GM23248 (cell line): ENCODE data around the gene SLC22A1. TPM values are rescaled to one million over a fixed set of nuclear protein-coding genes. Genes with fewer than 3 reads are reported as not detected.
A peak's percentile ranks its signal among the peaks of the same experiment; 100 is the strongest.
"Not testable (repeated sequence)": the region's sequence is repeated elsewhere in the genome, so short reads cannot be mapped to it uniquely, and the experiment has no call there.

Experiments
- DNase-seq: peaks from one replicate; pipeline ENCODE4 v3.0.0-alpha.2; 2015
- H2AFZ ChIP-seq: fragments of 200-600 bp; sonication (generic); 2 replicates; pipeline ENCODE4 v1.6.1; 2016; ENCODE audit warnings: antibody characterized with exemption
- H3F3A ChIP-seq: fragments of 200-600 bp; sonication (generic); 2 replicates; pipeline ENCODE4 v1.6.1; 2016; ENCODE audit warnings: mild to moderate bottlenecking, antibody characterized with exemption, mixed run types; ENCODE audit not compliant: insufficient read depth
- H3K27ac ChIP-seq: fragments of 200-600 bp; sonication (generic); 2 replicates; pipeline ENCODE4 v1.5.1; 2016; ENCODE audit warnings: mild to moderate bottlenecking
- H3K27me3 ChIP-seq: fragments of 200-600 bp; sonication (generic); replicated peaks from 2 replicates; pipeline ENCODE4 v1.6.1; 2016; ENCODE audit warnings: mild to moderate bottlenecking; ENCODE audit not compliant: insufficient read depth
- H3K36me3 ChIP-seq: fragments of 200-600 bp; sonication (generic); 2 replicates; pipeline ENCODE4 v1.6.1; 2016; ENCODE audit warnings: low read depth, mild to moderate bottlenecking
- H3K4me1 ChIP-seq: fragments of 200-600 bp; sonication (generic); 2 replicates; pipeline ENCODE4 v1.6.1; 2016; ENCODE audit warnings: mild to moderate bottlenecking; ENCODE audit not compliant: insufficient read depth
- H3K4me2 ChIP-seq: fragments of 200-600 bp; sonication (generic); one replicate; pipeline ENCODE4 v1.6.1; 2016; ENCODE audit warnings: mild to moderate bottlenecking; ENCODE audit not compliant: unreplicated experiment
- H3K4me3 ChIP-seq: fragments of 200-600 bp; sonication (generic); 2 replicates; pipeline ENCODE4 v1.5.1; 2016; ENCODE audit warnings: mild to moderate bottlenecking
- H3K79me2 ChIP-seq: fragments of 200-600 bp; sonication (generic); 2 replicates; pipeline ENCODE4 v1.6.1; 2016; ENCODE audit warnings: mild to moderate bottlenecking; ENCODE audit not compliant: insufficient read depth
- H3K9ac ChIP-seq: fragments of 200-600 bp; sonication (generic); 2 replicates; pipeline ENCODE4 v1.6.1; 2016; ENCODE audit warnings: mild to moderate bottlenecking
- H3K9me2 ChIP-seq: fragments of 200-600 bp; sonication (generic); 2 replicates; pipeline ENCODE4 v1.6.1; 2016; ENCODE audit warnings: mixed run types, mild to moderate bottlenecking, moderate library complexity; ENCODE audit not compliant: insufficient read depth
- H3K9me3 ChIP-seq: fragments of 200-600 bp; sonication (generic); one replicate; pipeline ENCODE4 v1.6.1; 2017; ENCODE audit warnings: low read depth
- H4K20me1 ChIP-seq: fragments of 200-600 bp; sonication (generic); 2 replicates; pipeline ENCODE4 v1.6.0; 2016; ENCODE audit not compliant: insufficient read depth
- EZH2 ChIP-seq: fragments of 200-600 bp; sonication (generic); IDR thresholded peaks from 2 replicates; pipeline ENCODE4 v1.6.1; 2018; ENCODE audit warnings: antibody characterized with exemption, mild to moderate bottlenecking; ENCODE audit not compliant: insufficient read depth, poor library complexity, severe bottlenecking
- EZH2phosphoT487 ChIP-seq: fragments of 200-600 bp; sonication (generic); IDR thresholded peaks from 2 replicates; pipeline ENCODE4 v1.6.1; 2018; ENCODE audit warnings: antibody characterized with exemption, moderate library complexity, mild to moderate bottlenecking, low read depth; ENCODE audit not compliant: insufficient read depth
- WGBS, 2 experiments: methylation state at CpG; one replicate each; pipeline ENCODE4 v1.1.6; 2015 to 2017; ENCODE audit warnings: low lambda C conversion rate in 2 of 2, low coverage in 1 of 2; ENCODE audit errors: missing lambda C conversion rate in 2 of 2; 5-methylcytosine and 5-hydroxymethylcytosine counted together
- in situ Hi-C: fragments of 300-500 bp; cut with MboI; formaldehyde crosslinking; loops from 2 replicates; pipeline ENCODE4 v1.15.0; 2020
- polyA plus RNA-seq: library from polyadenylated mRNA; unstranded; fragments of >200 nt; fragmentation: Nextera tagmentation; extraction: Ambion mirVana; gene quantifications from 2 replicates; pipeline ENCODE4 v1.2.1, GENCODE V29; 2016
- total RNA-seq: library from RNA; depleted of rRNA; stranded (reverse); fragments of >200 nt; shearing (Covaris generic); gene quantifications from 2 replicates; pipeline ENCODE4 v1.2.3, GENCODE V29; 2014

The SLC22A1 gene
- total and polyA plus RNA-seq, 2 experiments from 2014 or later = not detected

DNA sequence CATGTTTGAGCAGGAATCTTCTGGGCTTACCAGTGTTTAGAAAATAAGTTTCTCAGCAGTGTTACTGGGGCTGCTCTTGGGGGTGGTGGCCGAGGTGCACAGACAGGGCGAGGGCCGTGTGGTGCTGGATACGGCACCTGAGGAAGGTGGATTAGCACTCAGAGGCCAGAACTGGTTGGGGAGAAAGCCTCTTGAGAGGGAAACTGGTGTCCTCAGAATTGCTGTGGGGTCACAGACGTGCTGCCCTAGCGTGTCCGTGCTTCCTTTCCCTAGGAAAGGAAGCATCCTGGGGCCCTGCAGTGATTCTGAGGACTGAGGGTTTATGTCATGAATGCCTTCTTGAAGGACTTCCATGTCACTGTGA lies 32.1 kb upstream of the SLC22A1 start:
- no peaks in the 10 kb centered on the region for H3K79me2 ChIP-seq
- H3K36me3 ChIP-seq = peaks cover 12% of the 10 kb centered on the region; the same call in 1 of the 2 replicates
- DNase-seq = no peak
- in situ Hi-C loops = no loop called here
- peaks cover 10% of the 10 kb centered on the region for H3K4me1 ChIP-seq
- no peaks in the 10 kb centered on the region for H3K9me2 ChIP-seq
- no peak overlapping the region for H3K4me2 ChIP-seq
- H2AFZ ChIP-seq = no peak overlapping the region
- 94 to 97% methylated on average over 7 of the region's 7 CpGs for WGBS, 2 experiments
- H3K9me3 ChIP-seq = no peaks in the 10 kb centered on the region
- peak overlapping the region; percentile 84 for H3K27ac ChIP-seq
- H3F3A ChIP-seq = peaks cover 21% of the 10 kb centered on the region
- no peaks in the 10 kb centered on the region for H4K20me1 ChIP-seq
- H3K4me3 ChIP-seq = no peak overlapping the region
- no peaks in the 10 kb centered on the region for H3K27me3 ChIP-seq
- TF ChIP-seq EZH2phosphoT487 = no peak
- no peak for TF ChIP-seq EZH2
- peak overlapping the region; percentile 75 for H3K9ac ChIP-seq

GRCh38 chr6:160090442-160091239 lies 31.0 kb upstream of the SLC22A1 start:
- not testable (repeated sequence) for H3K9ac ChIP-seq, H3K36me3 ChIP-seq
- WGBS, 2 experiments = 94 to 97% methylated on average over 9 to 28 of the region's 32 CpGs

DNA sequence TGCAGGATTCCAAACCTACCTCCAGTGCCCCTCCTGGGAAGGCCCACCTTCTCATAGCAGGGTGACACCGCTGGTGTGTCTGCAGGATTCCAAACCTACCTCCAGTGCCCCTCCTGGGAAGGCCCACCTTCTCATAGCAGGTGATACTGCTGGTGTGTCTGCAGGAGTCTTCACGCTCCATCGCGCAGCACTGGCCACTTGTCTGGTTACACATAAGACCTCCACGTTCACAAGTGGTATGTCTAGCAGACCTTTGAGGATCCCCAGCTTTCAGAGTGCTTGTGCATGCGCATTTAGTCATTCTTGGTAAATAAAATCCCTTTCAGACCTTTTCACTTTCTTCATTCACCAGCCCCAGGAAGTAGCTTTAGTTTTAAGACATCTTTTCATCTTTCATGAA lies 29.4 kb upstream of the SLC22A1 start:
- 93% methylated on average over 6 of the region's 6 CpGs for WGBS, 2 experiments
- H3K4me1 ChIP-seq, H2AFZ ChIP-seq, H3K4me3 ChIP-seq, H3K27me3 ChIP-seq, H3K9ac ChIP-seq, H3K27ac ChIP-seq, H3K4me2 ChIP-seq, DNase-seq, H3K79me2 ChIP-seq, H3K36me3 ChIP-seq, in situ Hi-C loops, H4K20me1 ChIP-seq, H3K9me3 ChIP-seq, H3K9me2 ChIP-seq: not testable (repeated sequence)
- peaks cover 21% of the 10 kb centered on the region for H3F3A ChIP-seq

More at GRCh38 chr6:160090442-160091239, 31.0 kb upstream of the SLC22A1 start:
- DNase-seq, H3K4me1 ChIP-seq, H3K9me2 ChIP-seq, H3K9me3 ChIP-seq, H3K79me2 ChIP-seq, H3K4me3 ChIP-seq, H2AFZ ChIP-seq, H3K27ac ChIP-seq, H4K20me1 ChIP-seq, H3K4me2 ChIP-seq, in situ Hi-C loops, H3K27me3 ChIP-seq: not testable (repeated sequence)
- peaks cover 21% of the 10 kb centered on the region for H3F3A ChIP-seq

GRCh38 chr6:160092602-160093001 lies 29.0 kb upstream of the SLC22A1 start:
- Histone ChIP-seq H3K4me1 (peaks cover 10% of the 10 kb centered on the region), H3K27me3 (no peaks in the 10 kb centered on the region), H3K9me3 (no peaks in the 10 kb centered on the region), H3K27ac (no peak overlapping the region), H2AFZ (no peak overlapping the region), H3K4me3 (no peak overlapping the region), H3K36me3 (peaks cover 5% of the 10 kb centered on the region; the same call in 1 of the 2 replicates), H3K9me2 (no peaks in the 10 kb centered on the region), H4K20me1 (no peaks in the 10 kb centered on the region), H3F3A (peaks cover 21% of the 10 kb centered on the region), H3K4me2 (no peak overlapping the region), H3K79me2 (no peaks in the 10 kb centered on the region), H3K9ac (no peak overlapping the region)
- 97 to 98% methylated on average over 10 of the region's 10 CpGs for whole genome bisulfite sequencing, 2 experiments
- DNase-seq = no peak
- in situ Hi-C loops = no loop called here
- TF ChIP-seq EZH2phosphoT487 = no peak
- TF ChIP-seq EZH2 = no peak

- peaks cover 5% of the 10 kb centered on the region; the same call in 1 of the 2 replicates for H3K36me3 ChIP-seq
- no peaks in the 10 kb centered on the region for H3K9me3 ChIP-seq
- H3K27ac ChIP-seq = no peak overlapping the region
- no peak overlapping the region for H3K4me3 ChIP-seq
- H3K4me1 ChIP-seq = peaks cover 10% of the 10 kb centered on the region
- in situ Hi-C loops = no loop called here
- no peak overlapping the region for H3K9ac ChIP-seq
- no peak overlapping the region for H2AFZ ChIP-seq
- WGBS, 2 experiments = 78 to 87% methylated on average over 7 of the region's 7 CpGs
- peaks cover 21% of the 10 kb centered on the region for H3F3A ChIP-seq
- no peak overlapping the region for H3K4me2 ChIP-seq
- DNase-seq = no peak
- H3K9me2 ChIP-seq = no peaks in the 10 kb centered on the region
- H3K27me3 ChIP-seq = no peaks in the 10 kb centered on the region
- H4K20me1 ChIP-seq = no peaks in the 10 kb centered on the region
- TF ChIP-seq EZH2phosphoT487 = no peak
- no peak for TF ChIP-seq EZH2
- no peaks in the 10 kb centered on the region for H3K79me2 ChIP-seq
Observed at GRCh38 chr6:160093061-160093460, 28.6 kb upstream of the SLC22A1 start.
